AG04450 (cell line): Measurements from ENCODE around the gene STOML2. TPM values are rescaled to one million over a fixed set of nuclear protein-coding genes. Genes with fewer than 3 reads are reported as not detected.

Experiments
- CTCF ChIA-PET: fragments of 300-600, 350-600 bp; formaldehyde crosslinking; extraction: SDS; loops from one replicate; lab custom pipeline; 2022; ENCODE audit warnings: antibody characterized with exemption, inconsistent platforms; lab: Charles Lee
- POLR2A ChIA-PET: fragments of 350-600 bp; formaldehyde crosslinking; extraction: SDS; loops from one replicate; lab custom pipeline; 2021; ENCODE audit warnings: antibody characterized with exemption, inconsistent platforms; lab: Yijun Ruan, JAX
- DNase-seq: peaks from one replicate; pipeline ENCODE4 v3.0.0-alpha.2; 2011; ENCODE audit warnings: low read depth, low spot score
- H3K27ac ChIP-seq: one replicate; pipeline ENCODE4 v1.5.1; 2012; ENCODE audit warnings: low read depth, low read length, control low read depth
- H3K27me3 ChIP-seq: one replicate; pipeline ENCODE4 v1.6.0; 2012; ENCODE audit warnings: low read length; ENCODE audit not compliant: control insufficient read depth, insufficient read depth
- H3K4me3 ChIP-seq: 2 replicates; pipeline ENCODE4 v1.5.1; 2011; ENCODE audit warnings: mild to moderate bottlenecking, low read depth, low read length, control low read depth
- H3K9me3 ChIP-seq: 2 replicates; pipeline ENCODE4 v1.5.1; 2012; ENCODE audit warnings: low read length; ENCODE audit not compliant: control insufficient read depth, insufficient read depth
- polyA plus RNA-seq: library from polyadenylated mRNA; depleted of rRNA; stranded (reverse); fragments of >200 nt; gene quantifications from 2 replicates; pipeline ENCODE4 v1.2.3, GENCODE V29; 2011
- TF ChIP-seq, protein P1 (sequence below): IDR thresholded peaks from 2 replicates; pipeline ENCODE4 v1.5.1; 2011; ENCODE audit warnings: low read depth, low read length, control low read depth, inconsistent platforms

The STOML2 gene
- polyA plus RNA-seq, 1 experiment: 125 TPM

DNA sequence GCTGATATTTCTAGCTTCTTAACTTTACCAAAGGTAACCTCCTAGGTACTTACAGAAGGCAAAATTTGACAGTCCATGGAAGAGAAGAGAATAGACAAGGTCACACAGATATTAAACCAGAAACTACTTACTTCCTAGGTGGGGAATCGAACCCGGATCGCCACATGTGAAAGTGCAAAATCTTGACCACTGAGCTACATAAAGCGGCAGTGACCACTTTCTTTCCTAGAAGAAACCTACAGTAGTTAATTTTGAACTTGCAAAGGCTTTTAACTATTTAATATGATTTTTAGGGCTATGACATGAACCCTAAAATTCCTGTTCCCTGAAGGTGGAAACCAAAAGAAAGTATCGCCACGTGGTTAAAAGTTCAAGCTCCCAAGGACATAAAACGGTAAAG is 33.1 kb upstream of the STOML2 start:
- DNase-seq: no peak
- TF ChIP-seq, protein P1, sequence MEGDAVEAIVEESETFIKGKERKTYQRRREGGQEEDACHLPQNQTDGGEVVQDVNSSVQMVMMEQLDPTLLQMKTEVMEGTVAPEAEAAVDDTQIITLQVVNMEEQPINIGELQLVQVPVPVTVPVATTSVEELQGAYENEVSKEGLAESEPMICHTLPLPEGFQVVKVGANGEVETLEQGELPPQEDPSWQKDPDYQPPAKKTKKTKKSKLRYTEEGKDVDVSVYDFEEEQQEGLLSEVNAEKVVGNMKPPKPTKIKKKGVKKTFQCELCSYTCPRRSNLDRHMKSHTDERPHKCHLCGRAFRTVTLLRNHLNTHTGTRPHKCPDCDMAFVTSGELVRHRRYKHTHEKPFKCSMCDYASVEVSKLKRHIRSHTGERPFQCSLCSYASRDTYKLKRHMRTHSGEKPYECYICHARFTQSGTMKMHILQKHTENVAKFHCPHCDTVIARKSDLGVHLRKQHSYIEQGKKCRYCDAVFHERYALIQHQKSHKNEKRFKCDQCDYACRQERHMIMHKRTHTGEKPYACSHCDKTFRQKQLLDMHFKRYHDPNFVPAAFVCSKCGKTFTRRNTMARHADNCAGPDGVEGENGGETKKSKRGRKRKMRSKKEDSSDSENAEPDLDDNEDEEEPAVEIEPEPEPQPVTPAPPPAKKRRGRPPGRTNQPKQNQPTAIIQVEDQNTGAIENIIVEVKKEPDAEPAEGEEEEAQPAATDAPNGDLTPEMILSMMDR: no peak
- Histone ChIP-seq H3K4me3 (no peak overlapping the region), H3K27me3 (peaks cover 4% of the 10 kb centered on the region), H3K9me3 (peaks cover 7% of the 10 kb centered on the region; the same call in 1 of the 2 replicates), H3K27ac (no peak overlapping the region)
- POLR2A ChIA-PET: no interaction called here
- CTCF ChIA-PET: interaction anchor here (0.7 to 1.4 kb wide), 2 partner anchors 124 to 343 kb away, joined by 3 to 5 read pairs; no protein-coding TSS in a partner anchor

DNA sequence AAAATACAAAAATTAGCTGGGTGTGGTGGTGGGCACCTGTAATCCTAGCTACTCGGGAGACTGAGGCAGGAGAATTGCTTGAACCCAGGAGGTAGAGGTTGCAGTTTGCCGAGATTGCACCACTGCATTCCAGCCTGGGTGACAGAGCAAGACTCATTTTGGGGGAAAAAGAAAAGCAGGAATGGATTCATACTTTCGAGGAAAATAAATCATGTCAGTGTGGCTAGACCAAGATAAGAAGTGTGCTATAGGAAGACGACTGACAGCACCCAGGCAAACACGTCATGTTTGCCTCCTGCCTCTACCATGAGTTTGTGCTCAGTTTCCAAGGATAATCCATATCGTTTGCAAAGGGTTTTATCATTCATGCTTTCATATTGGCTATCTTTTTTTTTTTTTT is 32.0 kb upstream of the STOML2 start:
- POLR2A ChIA-PET: no interaction called here
- Histone ChIP-seq H3K9me3 (peaks cover 7% of the 10 kb centered on the region; the same call in 1 of the 2 replicates), H3K27me3 (peaks cover 4% of the 10 kb centered on the region), H3K4me3 (no peak overlapping the region), H3K27ac (no peak overlapping the region)
- CTCF ChIA-PET: interaction anchor here (1.4 kb wide), 1 partner anchor 125 kb away, joined by 3 read pairs; no protein-coding TSS in a partner anchor
- no peak for DNase-seq
- TF ChIP-seq, protein P1: no peak

DNA sequence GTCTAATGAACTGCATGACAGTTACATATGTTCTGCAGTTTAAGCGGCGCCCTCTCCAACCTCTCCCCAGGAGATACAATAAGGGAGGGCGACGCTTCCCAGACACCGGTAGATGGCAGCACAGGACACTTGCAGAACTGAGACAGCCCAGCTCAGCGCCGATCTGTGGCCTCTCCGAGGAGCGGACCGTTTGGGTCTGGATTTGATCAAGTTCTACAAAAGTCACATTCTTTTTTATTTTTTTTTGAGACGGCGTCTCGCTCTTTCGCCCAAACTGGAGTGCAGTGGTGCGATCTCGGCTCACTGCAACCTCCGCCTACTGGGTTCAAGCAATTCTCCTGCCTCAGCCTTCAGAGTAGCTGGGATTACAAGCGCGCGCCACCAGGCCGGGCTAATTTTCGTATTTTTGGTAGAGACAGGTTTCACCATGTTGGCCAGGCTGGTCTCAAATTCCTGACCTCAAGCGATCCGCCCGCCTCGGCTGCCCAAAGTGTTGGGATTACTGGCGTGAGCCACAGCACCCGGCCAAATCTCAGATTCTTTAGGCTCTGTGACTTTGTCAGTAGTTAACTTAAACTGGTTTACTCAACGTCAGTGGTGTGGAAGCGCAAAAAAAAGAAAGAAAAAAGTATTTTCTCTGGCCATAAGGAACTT is 14.1 kb upstream of the STOML2 start:
- ChIA-PET POLR2A (interaction anchor here (0.7 to 1.5 kb wide), 3 partner anchors 14 to 437 kb away, joined by 3 to 5 read pairs (median 3); partner anchors contain the start of genes STOML2 and UNC13B), CTCF (interaction anchor here (0.6 to 5.0 kb wide), 21 partner anchors 13 to 437 kb away, joined by 3 to 58 read pairs (median 4); partner anchors contain the start of genes PIGO and UNC13B)
- H3K27me3 ChIP-seq: no peaks in the 10 kb centered on the region
- H3K4me3 ChIP-seq: peak overlapping the region; percentile 98
- H3K9me3 ChIP-seq: no peaks in the 10 kb centered on the region
- DNase-seq: peak; percentile 84
- H3K27ac ChIP-seq: no peak overlapping the region
- TF ChIP-seq, protein P1: peak; percentile 95

DNA sequence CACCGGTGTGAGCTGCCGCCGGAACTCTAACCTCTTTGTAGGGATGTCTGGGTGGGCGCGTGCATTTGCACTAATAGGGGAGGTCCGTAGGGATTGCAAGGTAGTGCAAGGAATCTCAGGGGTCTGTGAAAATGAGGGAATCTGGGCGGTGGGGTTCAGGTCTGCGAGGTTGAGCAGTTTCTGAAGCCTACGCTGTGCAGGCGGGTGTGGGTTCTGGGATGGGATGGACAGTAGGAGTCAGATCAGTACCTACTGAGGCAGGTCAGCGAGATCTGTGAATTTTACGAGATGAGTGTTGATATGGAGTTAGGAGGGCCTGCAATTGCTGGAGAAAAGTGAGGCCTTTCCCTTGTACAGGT is 13.6 kb upstream of the STOML2 start:
- Histone ChIP-seq H3K27me3 (no peaks in the 10 kb centered on the region), H3K27ac (peak overlapping the region; percentile 61), H3K9me3 (no peaks in the 10 kb centered on the region), H3K4me3 (peak overlapping the region; percentile 98)
- ChIA-PET CTCF (interaction anchor here (0.6 to 5.0 kb wide), 18 partner anchors 13 to 437 kb away, joined by 3 to 58 read pairs (median 4); partner anchors contain the start of gene UNC13B), POLR2A (interaction anchor here (0.7 to 1.5 kb wide), 5 partner anchors 13 to 437 kb away, joined by 3 to 5 read pairs (median 3); partner anchors contain the start of genes STOML2 and UNC13B)
- TF ChIP-seq, protein P1: no peak
- no peak for DNase-seq
